ENCODE measurements around the gene PAF1.
A peak's percentile ranks its signal among the peaks of the same experiment; 100 is the strongest.

The PAF1 gene

GRCh38 chr19:39405261-39405957, 14.5 kb upstream of the PAF1 start:
- DNase-seq: peak in 2 of 14 donors; percentile 5 to 33

GRCh38 chr19:39403331-39404312, 12.7 kb upstream of the PAF1 start:
- peak in 13 of 14 donors; percentile 46 to 97 (median 68) for DNase-seq

- peak in 12 of 14 donors; percentile 30 to 87 (median 68) for DNase-seq
Measured at GRCh38 chr19:39402346-39403300, 11.7 kb upstream of the PAF1 start.

- peak in 5 of 14 donors; percentile 8 to 45 (median 21) for DNase-seq
Measured at GRCh38 chr19:39401549-39402345, 10.8 kb upstream of the PAF1 start.

GRCh38 chr19:39401070-39401548, 10.2 kb upstream of the PAF1 start:
- DNase-seq: no peak

- no peak for DNase-seq
Measured at GRCh38 chr19:39400061-39400460, 9.2 kb upstream of the PAF1 start.

GRCh38 chr19:39399668-39400050, 8.8 kb upstream of the PAF1 start:
- DNase-seq: no peak

- peak in 10 of 14 donors; percentile 11 to 77 (median 32) for DNase-seq
Measured at GRCh38 chr19:39398297-39398864, 7.5 kb upstream of the PAF1 start.

GRCh38 chr19:39397360-39398296, 6.7 kb upstream of the PAF1 start:
- DNase-seq: peak in 13 of 14 donors; percentile 20 to 83 (median 54)

- DNase-seq: peak in 1 of 14 donors; percentile 75
Measured at GRCh38 chr19:39390451-39390750, 505 bp downstream of the PAF1 start.

GRCh38 chr19:39389631-39390414, 1.1 kb downstream of the PAF1 start:
- DNase-seq: no peak

- no peak for DNase-seq
Measured at GRCh38 chr19:39388657-39389056, 2.2 kb downstream of the PAF1 start.

GRCh38 chr19:39386557-39386956, 4.3 kb downstream of the PAF1 start:
- no peak for DNase-seq

GRCh38 chr19:39385629-39386411, 5.1 kb downstream of the PAF1 start:
- no peak for DNase-seq

- no peak for DNase-seq
Measured at GRCh38 chr19:39384839-39385568, 5.9 kb downstream of the PAF1 start.

GRCh38 chr19:39382991-39383828, 7.7 kb downstream of the PAF1 start:
- DNase-seq: no peak

Measured in C1 segment of cervical spinal cord (tissue), 14 donors.